CD4-positive, alpha-beta memory T cell (primary cell): Measurements from ENCODE around the gene FOXL1. TPM values are rescaled to one million over a fixed set of nuclear protein-coding genes. Genes with fewer than 3 reads are reported as not detected.

Source experiments
- CTCF ChIA-PET: fragments of 350-600 bp; sonication (Branson Sonifier 250); formaldehyde crosslinking; loops from one replicate; lab custom pipeline; 2021; ENCODE audit warnings: inconsistent platforms; ENCODE audit not compliant: partially characterized antibody; lab: Charles Lee
- POLR2A ChIA-PET: fragments of 350-600 bp; sonication (Branson Sonifier 250); formaldehyde crosslinking; loops from one replicate; lab custom pipeline; 2021; ENCODE audit not compliant: partially characterized antibody; lab: Charles Lee
- DNase-seq, 5 donors: peaks; one replicate each; pipeline versions ENCODE4 v3.0.0 to v3.0.0-alpha.2; 2020 to 2022; ENCODE audit warnings: mixed read lengths in 1 of 5
- H3K27ac ChIP-seq: one replicate; pipeline ENCODE4 v1.7.0; 2013; ENCODE audit warnings: low read depth, low read length
- H3K27me3 ChIP-seq: 2 replicates; pipeline ENCODE4 v1.7.0; 2013; ENCODE audit warnings: mild to moderate bottlenecking, low read length, moderate library complexity; ENCODE audit not compliant: insufficient read depth
- H3K36me3 ChIP-seq: 2 replicates; pipeline ENCODE4 v1.7.0; 2013; ENCODE audit warnings: mild to moderate bottlenecking, low read length, moderate library complexity; ENCODE audit not compliant: insufficient read depth
- H3K4me1 ChIP-seq: 2 replicates; pipeline ENCODE4 v1.7.0; 2013; ENCODE audit warnings: mild to moderate bottlenecking, low read length, moderate library complexity; ENCODE audit not compliant: insufficient read depth
- H3K4me3 ChIP-seq, 2 donors: one replicate each; pipeline ENCODE4 v1.7.0; 2013; ENCODE audit warnings: low read length in 2 of 2, mild to moderate bottlenecking in 1 of 2
- H3K9me3 ChIP-seq, 2 donors: one replicate each; pipeline ENCODE4 v1.7.0; 2013; ENCODE audit warnings: low read length in 2 of 2, control low read depth in 1 of 2; ENCODE audit not compliant: control insufficient read depth in 1 of 2
- H3K27ac Mint-ChIP-seq, 7 donors: one replicate each; pipeline ENCODE4 v1.8.0; 2020 to 2021; ENCODE audit warnings: mixed read lengths in 7 of 7, mild to moderate bottlenecking in 6 of 7, inconsistent platforms in 3 of 7, moderate library complexity in 3 of 7
- H3K27me3 Mint-ChIP-seq, 2 donors: one replicate each; pipeline ENCODE4 v1.8.0; 2020 to 2021; ENCODE audit warnings: mixed read lengths in 2 of 2
- H3K36me3 Mint-ChIP-seq, 2 donors: one replicate each; pipeline ENCODE4 v1.8.0; 2020 to 2021; ENCODE audit warnings: mixed read lengths in 2 of 2, inconsistent platforms in 1 of 2, mild to moderate bottlenecking in 1 of 2
- H3K4me1 Mint-ChIP-seq, 4 donors: one replicate each; pipeline ENCODE4 v1.8.0; 2020 to 2021; ENCODE audit warnings: mixed read lengths in 4 of 4, mild to moderate bottlenecking in 1 of 4
- H3K4me3 Mint-ChIP-seq, 8 donors: one replicate each; pipeline ENCODE4 v1.8.0; 2020 to 2021; ENCODE audit warnings: mixed read lengths in 8 of 8, mild to moderate bottlenecking in 7 of 8, moderate library complexity in 6 of 8, inconsistent platforms in 3 of 8
- H3K9me3 Mint-ChIP-seq, 8 donors: one replicate each; pipeline ENCODE4 v1.8.0; 2020 to 2021; ENCODE audit warnings: mixed read lengths in 8 of 8, mild to moderate bottlenecking in 5 of 8, inconsistent platforms in 3 of 8, moderate library complexity in 1 of 8
- intact Hi-C: fragments of 100-400 bp; cut with micrococcal nuclease; formaldehyde crosslinking; loops from one replicate; pipeline ENCODE4 v1.15.1; 2023
- polyA plus RNA-seq, 2 donors: library from polyadenylated mRNA; unstranded; fragments of 300-500 nt; fragmentation: Illumina TruSeq; gene quantifications; one replicate each; pipeline ENCODE4 v1.2.3, GENCODE V29; 2021
- total RNA-seq, 2 experiments: library from RNA; stranded (reverse); gene quantifications; one replicate each; pipeline ENCODE4 v1.2.3, GENCODE V29; 2021

The FOXL1 gene
- total and polyA plus RNA-seq, 4 experiments from 2014 or later = not detected

DNA sequence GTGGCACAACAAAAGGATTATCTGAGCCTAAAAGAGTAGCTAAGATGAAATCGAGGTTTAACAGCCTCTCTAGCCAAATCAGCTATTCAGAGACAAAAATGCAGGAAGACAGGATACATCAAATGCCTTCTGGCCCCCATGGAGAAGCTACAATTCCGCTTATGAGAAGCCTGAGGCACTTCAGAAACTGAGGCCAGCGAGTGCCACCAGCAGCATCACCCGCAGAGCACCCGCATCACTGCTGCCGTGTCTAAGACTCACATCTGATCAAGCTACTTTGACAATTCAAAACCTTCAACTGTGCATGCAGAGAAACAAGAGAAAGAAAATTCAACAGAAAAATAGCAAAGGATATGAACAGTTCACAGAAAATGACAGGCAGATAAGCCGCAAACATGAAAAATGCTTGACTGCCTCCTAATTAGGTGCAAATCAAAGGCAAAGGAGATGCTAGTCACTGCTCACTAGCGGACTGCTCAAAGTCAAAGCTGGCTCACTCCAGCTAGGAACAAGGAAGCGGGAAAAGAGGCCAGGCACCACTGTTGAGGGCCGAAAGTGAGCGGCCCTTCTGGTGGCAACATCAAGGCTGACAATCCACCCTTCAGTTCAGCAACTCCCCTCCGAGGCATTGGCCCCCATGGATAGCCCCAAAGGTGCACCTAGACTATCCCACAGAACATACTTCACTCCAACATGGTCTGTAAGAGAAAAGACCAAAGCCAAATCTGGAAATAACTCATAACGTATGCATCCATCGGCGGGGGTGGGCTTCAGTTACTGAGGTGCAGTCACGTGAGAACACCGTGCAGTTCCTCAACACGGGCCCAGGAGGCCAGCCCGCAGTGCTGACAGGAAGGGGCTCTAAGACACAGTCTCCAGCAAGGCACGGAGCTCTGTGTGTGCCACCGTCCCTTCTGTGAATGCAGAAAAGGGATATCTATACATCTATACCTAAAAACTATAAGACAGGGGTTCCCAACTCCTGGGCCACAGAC lies 35.3 kb upstream of the FOXL1 start:
- no peaks in the 10 kb centered on the region for H3K27me3 Mint-ChIP-seq
- no peak for DNase-seq
- Histone ChIP-seq H3K27ac (no peak overlapping the region), H3K9me3 (no peaks in the 10 kb centered on the region), H3K27me3 (no peaks in the 10 kb centered on the region), H3K36me3 (peaks cover 38% of the 10 kb centered on the region), H3K4me3 (no peak overlapping the region), H3K4me1 (no peaks in the 10 kb centered on the region)
- H3K4me1 Mint-ChIP-seq = peaks cover 0 to 4% (median 0%) of the 10 kb centered on the region in 4 donors
- POLR2A ChIA-PET = no interaction called here
- intact Hi-C loops = no loop called here
- CTCF ChIA-PET = interaction anchor here (1.0 kb wide), 1 partner anchor 22 kb away, joined by 3 read pairs; no protein-coding TSS in a partner anchor
- H3K27ac Mint-ChIP-seq = no peak overlapping the region
- no peak overlapping the region for H3K4me3 Mint-ChIP-seq
- no peaks in the 10 kb centered on the region for H3K9me3 Mint-ChIP-seq
- peaks cover 72 to 87% of the 10 kb centered on the region in 2 donors for H3K36me3 Mint-ChIP-seq

DNA sequence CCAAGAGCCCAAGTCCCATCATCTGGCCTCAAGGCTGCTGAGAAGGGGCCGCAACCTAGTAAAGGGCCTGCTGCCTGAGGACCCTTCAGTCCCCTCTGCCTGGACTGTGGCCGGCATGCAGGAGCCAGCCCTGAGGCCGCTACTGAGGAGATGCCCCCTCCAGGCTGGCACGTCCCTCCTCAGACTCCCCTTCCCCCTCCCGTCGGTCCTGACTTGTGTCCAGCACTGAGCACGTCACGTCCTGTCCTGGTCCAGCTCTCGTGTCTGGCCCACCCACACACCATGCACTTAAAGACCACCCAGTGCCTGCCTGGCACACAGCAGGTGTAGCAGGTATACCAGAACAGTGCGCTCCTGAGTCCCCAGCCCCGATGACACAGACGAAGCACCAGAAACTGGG lies 32.9 kb upstream of the FOXL1 start:
- Mint-ChIP-seq H3K27me3 (no peaks in the 10 kb centered on the region), H3K4me1 (peaks cover 0 to 4% (median 0%) of the 10 kb centered on the region in 4 donors), H3K27ac (no peak overlapping the region), H3K36me3 (peaks cover 59 to 72% of the 10 kb centered on the region in 2 donors), H3K9me3 (no peaks in the 10 kb centered on the region), H3K4me3 (peak overlapping the region in 1 of 8 donors; percentile 48)
- DNase-seq = no peak
- H3K4me1 ChIP-seq = no peaks in the 10 kb centered on the region
- H3K36me3 ChIP-seq = peaks cover 18% of the 10 kb centered on the region
- intact Hi-C loops = no loop called here
- H3K9me3 ChIP-seq = no peaks in the 10 kb centered on the region
- H3K27ac ChIP-seq = no peak overlapping the region
- ChIA-PET CTCF (no interaction called here), POLR2A (interaction anchor here (0.6 kb wide), 1 partner anchor 992 kb away, joined by 3 read pairs; no protein-coding TSS in a partner anchor)
- no peak overlapping the region for H3K4me3 ChIP-seq
- H3K27me3 ChIP-seq = no peaks in the 10 kb centered on the region

DNA sequence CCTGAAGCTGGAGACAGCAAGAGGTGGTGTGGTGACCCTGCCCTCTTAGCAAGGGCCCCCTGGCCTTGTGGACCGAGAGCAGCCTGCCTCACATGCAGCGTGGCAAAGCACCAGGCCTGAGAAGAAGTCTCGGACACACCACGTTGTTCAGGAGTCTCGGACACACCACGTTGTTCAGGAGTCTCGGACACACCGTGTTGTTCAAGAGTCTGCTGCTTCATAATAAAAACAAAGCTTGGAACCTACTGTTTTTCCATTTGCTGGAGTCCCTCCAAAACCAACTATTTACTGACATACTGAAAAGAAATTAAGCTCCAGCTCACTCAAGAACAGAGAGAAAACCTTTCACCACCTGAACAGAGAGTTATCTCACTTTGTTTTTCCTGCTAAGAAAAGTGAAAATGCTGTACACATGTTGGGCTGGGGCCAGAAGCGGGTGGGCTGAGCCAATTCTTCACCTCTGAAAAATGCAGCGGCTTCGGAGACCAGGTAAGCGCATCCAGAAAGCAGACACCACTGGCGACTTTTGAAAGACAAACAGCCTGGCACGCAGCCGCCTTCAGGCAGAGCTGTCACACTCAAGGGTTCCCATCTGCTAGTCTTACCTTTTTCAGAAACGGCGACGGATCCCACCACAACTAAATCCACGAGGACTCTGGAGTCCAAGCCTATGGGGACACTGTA lies 32.3 kb upstream of the FOXL1 start:
- H3K27me3 ChIP-seq = no peaks in the 10 kb centered on the region
- H3K27ac ChIP-seq = no peak overlapping the region
- intact Hi-C loops = no loop called here
- Mint-ChIP-seq H3K27ac (no peak overlapping the region), H3K27me3 (no peaks in the 10 kb centered on the region), H3K4me1 (peaks cover 0 to 4% (median 0%) of the 10 kb centered on the region in 4 donors), H3K9me3 (no peaks in the 10 kb centered on the region), H3K36me3 (peaks cover 54 to 70% of the 10 kb centered on the region in 2 donors), H3K4me3 (no peak overlapping the region)
- H3K4me3 ChIP-seq = no peak overlapping the region
- ChIA-PET CTCF (interaction anchor here (0.7 kb wide), 1 partner anchor 9 kb away, joined by 3 read pairs; no protein-coding TSS in a partner anchor), POLR2A (interaction anchor here (0.7 kb wide), 1 partner anchor 1455 kb away, joined by 3 read pairs; no protein-coding TSS in a partner anchor)
- no peak for DNase-seq
- no peaks in the 10 kb centered on the region for H3K9me3 ChIP-seq
- peaks cover 12% of the 10 kb centered on the region for H3K36me3 ChIP-seq
- no peaks in the 10 kb centered on the region for H3K4me1 ChIP-seq

DNA sequence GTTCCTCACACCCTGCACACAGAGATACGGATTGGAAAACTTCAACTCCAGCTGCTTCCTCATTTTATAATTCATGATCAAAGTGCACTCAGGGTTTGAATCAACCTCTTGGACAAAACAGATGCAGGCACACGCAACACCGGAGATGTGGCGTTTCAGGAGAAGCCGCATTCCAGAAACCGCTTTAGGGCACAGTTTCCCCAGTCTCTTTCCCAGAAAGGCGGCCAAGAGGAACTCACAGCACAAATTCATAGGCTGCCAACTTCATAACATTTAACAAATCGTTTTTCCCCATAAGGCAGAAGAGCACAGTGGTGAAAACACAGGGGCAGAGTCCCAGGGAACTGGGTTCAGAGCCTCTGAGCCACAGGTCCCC lies 31.7 kb upstream of the FOXL1 start:
- peaks cover 49 to 66% of the 10 kb centered on the region in 2 donors for H3K36me3 Mint-ChIP-seq
- no peak overlapping the region for H3K4me3 Mint-ChIP-seq
- H3K27me3 Mint-ChIP-seq = no peaks in the 10 kb centered on the region
- no peak overlapping the region for H3K4me3 ChIP-seq
- CTCF ChIA-PET = no interaction called here
- H3K27ac Mint-ChIP-seq = no peak overlapping the region
- POLR2A ChIA-PET = interaction anchor here (0.7 kb wide), 1 partner anchor 1456 kb away, joined by 3 read pairs; no protein-coding TSS in a partner anchor
- H3K9me3 Mint-ChIP-seq = no peaks in the 10 kb centered on the region
- peaks cover 0 to 4% (median 0%) of the 10 kb centered on the region in 4 donors for H3K4me1 Mint-ChIP-seq
- H3K4me1 ChIP-seq = no peaks in the 10 kb centered on the region
- H3K27me3 ChIP-seq = no peaks in the 10 kb centered on the region
- intact Hi-C loops = no loop called here
- no peak overlapping the region for H3K27ac ChIP-seq
- peaks cover 6% of the 10 kb centered on the region for H3K36me3 ChIP-seq
- H3K9me3 ChIP-seq = no peaks in the 10 kb centered on the region
- DNase-seq = no peak

DNA sequence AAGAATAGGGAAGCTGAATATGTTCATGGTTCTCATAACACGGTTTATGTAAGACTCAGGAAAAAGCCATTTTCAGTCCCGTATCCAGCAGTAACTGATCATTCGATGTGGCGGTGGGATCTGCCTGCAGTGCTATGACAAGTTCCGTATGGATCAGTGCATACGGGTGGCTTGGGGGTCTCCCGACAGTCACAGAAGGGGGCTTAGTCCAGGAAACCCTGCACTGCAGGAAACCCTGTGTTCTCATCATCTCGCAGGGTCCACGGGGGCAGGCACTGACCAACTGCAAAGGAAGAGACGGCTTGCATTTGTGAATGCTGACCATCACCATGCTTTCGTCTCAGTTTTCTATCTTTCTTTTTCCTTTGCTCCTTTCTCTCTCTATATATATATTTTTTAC lies 31.1 kb upstream of the FOXL1 start:
- Mint-ChIP-seq H3K27me3 (no peaks in the 10 kb centered on the region), H3K4me3 (no peak overlapping the region), H3K36me3 (peaks cover 46 to 60% of the 10 kb centered on the region in 2 donors), H3K4me1 (peaks cover 0 to 4% (median 3%) of the 10 kb centered on the region in 4 donors), H3K9me3 (no peaks in the 10 kb centered on the region), H3K27ac (no peak overlapping the region)
- ChIA-PET POLR2A (no interaction called here), CTCF (no interaction called here)
- Histone ChIP-seq H3K27ac (no peak overlapping the region), H3K9me3 (no peaks in the 10 kb centered on the region), H3K27me3 (no peaks in the 10 kb centered on the region), H3K4me3 (no peak overlapping the region), H3K4me1 (no peaks in the 10 kb centered on the region), H3K36me3 (peaks cover 7% of the 10 kb centered on the region)
- DNase-seq = no peak
- intact Hi-C loops = no loop called here

DNA sequence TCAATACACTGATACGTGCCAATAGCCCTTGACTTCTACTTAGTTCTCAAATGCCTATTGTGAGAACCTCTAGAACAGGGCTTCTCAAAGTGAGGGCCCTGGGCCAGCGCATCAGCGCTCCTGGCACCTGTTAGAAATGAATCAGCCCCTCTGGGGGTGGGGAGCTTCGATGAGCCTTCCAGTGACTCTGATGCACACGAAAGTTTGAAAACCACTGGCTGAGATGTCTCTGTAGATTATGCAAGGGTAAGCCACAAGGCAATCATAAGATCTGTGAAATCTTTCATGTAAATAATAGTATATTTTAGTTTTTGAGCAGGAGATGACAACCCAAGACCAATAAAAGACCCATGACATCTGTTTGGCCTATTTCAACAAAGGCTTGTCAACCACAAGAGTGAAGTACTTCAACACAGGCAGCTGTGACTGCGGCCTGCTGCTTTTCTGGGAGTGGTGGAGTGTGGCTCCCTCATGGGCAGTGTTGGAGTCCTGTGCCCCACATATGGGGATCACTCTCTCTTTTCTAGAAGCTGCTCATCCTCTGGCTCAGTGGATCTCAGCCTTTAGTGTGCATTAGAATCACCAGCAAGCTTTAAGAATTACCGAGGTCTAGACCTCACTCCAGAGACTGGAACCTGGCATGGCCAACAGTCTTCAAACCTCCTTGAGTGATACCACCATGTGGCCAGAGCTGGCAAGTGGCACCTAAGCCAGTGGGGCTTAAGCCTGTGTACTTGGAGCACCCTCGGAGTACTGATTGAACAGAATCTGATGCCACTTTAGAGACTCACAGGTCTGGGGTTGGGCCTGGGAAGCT lies 29.1 kb upstream of the FOXL1 start:
- ChIA-PET CTCF (interaction anchor here (1.2 to 1.6 kb wide), 2 partner anchors 15 to 1087 kb away, joined by 3 read pairs; no protein-coding TSS in a partner anchor), POLR2A (no interaction called here)
- peaks cover 4% of the 10 kb centered on the region for H3K4me1 ChIP-seq
- no peak for DNase-seq
- Mint-ChIP-seq H3K36me3 (peaks cover 36 to 55% of the 10 kb centered on the region in 2 donors), H3K4me1 (peaks cover 9 to 19% (median 16%) of the 10 kb centered on the region in 4 donors), H3K27me3 (no peaks in the 10 kb centered on the region), H3K9me3 (no peaks in the 10 kb centered on the region), H3K27ac (no peak overlapping the region), H3K4me3 (no peak overlapping the region)
- H3K4me3 ChIP-seq = no peak overlapping the region
- H3K27me3 ChIP-seq = no peaks in the 10 kb centered on the region
- intact Hi-C loops = no loop called here
- H3K27ac ChIP-seq = no peak overlapping the region
- peaks cover 7% of the 10 kb centered on the region for H3K36me3 ChIP-seq
- no peaks in the 10 kb centered on the region for H3K9me3 ChIP-seq
